IMR-90 (cell line): ENCODE measurements around the gene CTNNBIP1. TPM values are rescaled to one million over a fixed set of nuclear protein-coding genes. Genes with fewer than 3 reads are reported as not detected.

Experiments used
- ATAC-seq: fragments of 200-7000 bp; cut with Tn5 transposase; 2 replicates; pipeline ENCODE4 v1.9.1; 2020; ENCODE audit warnings: low read depth, mild to moderate bottlenecking, moderate library complexity
- BruUV-seq: library from RNA; stranded (reverse); fragments of 400-500 nt; replicated peaks from 2 replicates; lab custom pipeline; 2021; lab: Mats Ljungman, UMichigan
- CTCF ChIA-PET: fragments of 300-600 bp; formaldehyde crosslinking; extraction: SDS; loops from one replicate; lab custom pipeline; 2021; ENCODE audit warnings: antibody characterized with exemption; lab: Yijun Ruan, JAX
- POLR2A ChIA-PET: fragments of 300-600 bp; sonication (Branson Sonifier 250); formaldehyde crosslinking; loops from one replicate; lab custom pipeline; 2022; ENCODE audit warnings: antibody characterized with exemption; ENCODE audit not compliant: unreplicated experiment; lab: Charles Lee
- DNase-seq: peaks from one replicate; pipeline ENCODE4 v3.0.0; 2013
- H2AFZ ChIP-seq: replicated peaks from 2 replicates; pipeline ENCODE3; 2013; ENCODE audit warnings: low read length, mild to moderate bottlenecking; ENCODE audit not compliant: poor library complexity
- H2AK5ac ChIP-seq: 2 replicates; pipeline ENCODE4 v1.6.1; 2013; ENCODE audit warnings: low read depth, low read length, inconsistent platforms
- H2AK9ac ChIP-seq: replicated peaks from 2 replicates; pipeline ENCODE3; 2013; ENCODE audit warnings: mild to moderate bottlenecking, low read depth, low read length, moderate library complexity; ENCODE audit not compliant: poor library complexity
- H2BK120ac ChIP-seq: 2 replicates; pipeline ENCODE4 v1.6.1; 2013; ENCODE audit warnings: low read depth, low read length, inconsistent platforms
- H2BK15ac ChIP-seq: 3 replicates; pipeline ENCODE4 v1.6.1; 2013; ENCODE audit warnings: low read depth, low read length, inconsistent platforms
- H2BK20ac ChIP-seq: 2 replicates; pipeline ENCODE4 v1.6.1; 2013; ENCODE audit warnings: low read depth, mild to moderate bottlenecking, inconsistent platforms, low read length, moderate library complexity
- H2BK5ac ChIP-seq: 2 replicates; pipeline ENCODE4 v1.6.1; 2013; ENCODE audit warnings: mild to moderate bottlenecking, low read depth, low read length, inconsistent platforms; ENCODE audit not compliant: poor library complexity, severe bottlenecking
- H3K14ac ChIP-seq: replicated peaks from 2 replicates; pipeline ENCODE4 v1.6.1; 2013; ENCODE audit warnings: low read depth, low read length, inconsistent platforms
- H3K18ac ChIP-seq: 2 replicates; pipeline ENCODE4 v1.6.1; 2013; ENCODE audit warnings: low read depth, low read length, control low read depth
- H3K23ac ChIP-seq: 2 replicates; pipeline ENCODE4 v1.6.1; 2013; ENCODE audit warnings: low read depth, low read length, inconsistent platforms
- H3K27ac ChIP-seq: 2 replicates; pipeline ENCODE4 v1.5.1; 2013; ENCODE audit warnings: mild to moderate bottlenecking, control low read depth, low read length; ENCODE audit not compliant: insufficient read depth
- H3K27me3 ChIP-seq: 2 replicates; pipeline ENCODE4 v1.6.1; 2013; ENCODE audit warnings: low read length; ENCODE audit not compliant: control insufficient read depth, insufficient read depth
- H3K36me3 ChIP-seq: 2 replicates; pipeline ENCODE4 v1.6.1; 2013; ENCODE audit warnings: low read length, mixed read lengths; ENCODE audit not compliant: control insufficient read depth, insufficient read depth
- H3K4ac ChIP-seq: 2 replicates; pipeline ENCODE4 v1.6.1; 2013; ENCODE audit warnings: low read depth, low read length, inconsistent platforms
- H3K4me1 ChIP-seq: 2 replicates; pipeline ENCODE4 v1.6.1; 2013; ENCODE audit warnings: low read length, mixed read lengths; ENCODE audit not compliant: control insufficient read depth, insufficient read depth
- H3K4me2 ChIP-seq: 2 replicates; pipeline ENCODE4 v1.6.1; 2013; ENCODE audit warnings: low read depth, mild to moderate bottlenecking, control low read depth, low read length, moderate library complexity
- H3K4me3 ChIP-seq: 2 replicates; pipeline ENCODE4 v1.5.1; 2013; ENCODE audit warnings: low read depth, mild to moderate bottlenecking, control low read depth, low read length, moderate library complexity; ENCODE audit not compliant: insufficient read depth
- H3K56ac ChIP-seq: 2 replicates; pipeline ENCODE4 v1.6.1; 2013; ENCODE audit warnings: low read length, inconsistent platforms; ENCODE audit not compliant: insufficient read depth; ENCODE audit errors: extremely low read depth
- H3K79me1 ChIP-seq, 2 experiments: 2 replicates each; pipeline ENCODE4 v1.6.1; 2013; ENCODE audit warnings: low read length in 2 of 2, inconsistent platforms in 1 of 2, low read depth in 1 of 2
- H3K9ac ChIP-seq: 2 replicates; pipeline ENCODE4 v1.6.1; 2013; ENCODE audit warnings: low read depth, low read length, control low read depth
- H3K9me1 ChIP-seq: 2 replicates; pipeline ENCODE4 v1.6.1; 2013; ENCODE audit warnings: low read length, inconsistent platforms; ENCODE audit not compliant: insufficient read depth
- H3K9me3 ChIP-seq: 2 replicates; pipeline ENCODE4 v1.6.1; 2013; ENCODE audit warnings: low read length; ENCODE audit not compliant: control insufficient read depth, insufficient read depth
- H4K20me1 ChIP-seq: 2 replicates; pipeline ENCODE4 v1.6.1; 2013; ENCODE audit warnings: low read length, inconsistent platforms; ENCODE audit not compliant: insufficient read depth
- H4K5ac ChIP-seq: 2 replicates; pipeline ENCODE4 v1.6.1; 2013; ENCODE audit warnings: mild to moderate bottlenecking, low read depth, low read length, control low read depth
- H4K8ac ChIP-seq, 2 experiments: 2 replicates each; pipeline ENCODE4 v1.6.1; 2013; ENCODE audit warnings: low read depth in 2 of 2, low read length in 2 of 2, control low read depth in 1 of 2, inconsistent platforms in 1 of 2
- H4K91ac ChIP-seq: 2 replicates; pipeline ENCODE4 v1.6.1; 2013; ENCODE audit warnings: low read depth, low read length, inconsistent platforms; ENCODE audit not compliant: insufficient read depth
- RAD21 ChIP-seq: IDR thresholded peaks from 2 replicates; pipeline ENCODE4 v1.6.1; 2012; ENCODE audit warnings: low read length, improper control_type of control experiment
- USF2 ChIP-seq: fragments of 150-350 bp; IDR thresholded peaks from 2 replicates; pipeline ENCODE4 v1.6.1; 2017; ENCODE audit warnings: mild to moderate bottlenecking, antibody characterized with exemption, low read length, low read depth
- WGBS, 2 experiments: methylation state at CpG; one replicate each; pipeline versions ENCODE4 v1.1.5 to v1.1.7; 2013; ENCODE audit warnings: missing lambda C conversion rate in 2 of 2; ENCODE audit not compliant: insufficient read length in 1 of 2; ENCODE audit errors: extremely low coverage in 2 of 2; 5-methylcytosine and 5-hydroxymethylcytosine counted together
- dilution Hi-C: fragments of 300-500 bp; cut with HindIII; formaldehyde crosslinking; loops from one replicate; pipeline ENCODE4 v1.14.3; 2018; ENCODE audit warnings: low sequenced_read_pairs; ENCODE audit not compliant: unreplicated experiment
- in situ Hi-C: fragments of 300-500 bp; cut with MboI; formaldehyde crosslinking; loops from 3 replicates; pipeline ENCODE4 v1.14.3; 2019; ENCODE audit warnings: low sequenced_read_pairs, inconsistent platforms, mixed read lengths
- intact Hi-C: fragments of 100-400 bp; cut with micrococcal nuclease; formaldehyde crosslinking; loops from 2 replicates; pipeline ENCODE4 v1.10.0; 2022
- polyA plus RNA-seq, 3 experiments: library from polyadenylated mRNA; depleted of rRNA; stranded (reverse); fragments of >200 nt; gene quantifications; 2 replicates each; pipeline ENCODE4 v1.2.3, GENCODE V29; 2012; ENCODE audit warnings: low replicate concordance in 1 of 3
- total RNA-seq: library from RNA; depleted of rRNA; stranded (reverse); fragments of >200 nt; gene quantifications from 2 replicates; pipeline ENCODE4 v1.2.3, GENCODE V29; 2012

CTNNBIP1 gene
- total and polyA plus RNA-seq, 2 of the 4 experiments (the other 2 are of a cell fraction) = 24.7 to 28.5 TPM

DNA sequence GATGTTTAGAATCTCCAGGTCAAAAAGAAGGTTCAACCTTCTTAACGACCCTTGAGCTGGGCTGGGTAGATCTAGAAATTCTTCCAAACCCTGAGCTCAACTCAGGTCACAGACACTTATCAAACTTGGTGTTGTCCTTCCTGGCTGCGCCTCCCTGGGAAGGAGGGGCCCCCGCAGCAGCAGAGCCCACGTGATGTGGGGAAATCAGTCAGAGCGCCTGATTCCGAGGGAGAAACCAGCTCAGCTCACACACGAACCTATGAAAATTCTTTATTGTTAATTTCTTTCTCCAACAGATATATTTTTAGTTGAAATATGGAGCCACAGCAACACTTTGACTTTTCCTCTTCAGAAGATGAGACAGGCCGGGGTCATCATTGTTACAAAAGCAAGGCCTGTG, 62.0 kb downstream of the CTNNBIP1 start:
- no peak for DNase-seq
- Histone ChIP-seq H3K9me3 (no peaks in the 10 kb centered on the region), H2BK5ac (no peak overlapping the region), H4K20me1 (no peaks in the 10 kb centered on the region), H4K5ac (no peak overlapping the region), H3K27me3 (no peaks in the 10 kb centered on the region), H3K9ac (no peak overlapping the region), H2AK9ac (no peak overlapping the region), H3K4me3 (no peak overlapping the region), H2AFZ (no peak overlapping the region), H3K56ac (no peak overlapping the region), H3K9me1 (no peaks in the 10 kb centered on the region), H4K91ac (no peak overlapping the region), H3K79me1 (no peaks in the 10 kb centered on the region; a peak in 1 of 4 replicates), H3K4ac (no peak overlapping the region), H3K27ac (no peak overlapping the region), H4K8ac (no peak overlapping the region), H2AK5ac (no peak overlapping the region), H2BK15ac (no peak overlapping the region), H3K4me1 (no peaks in the 10 kb centered on the region; the same call in 1 of the 2 replicates), H3K4me2 (no peak overlapping the region), H2BK20ac (no peak overlapping the region), H3K14ac (no peak overlapping the region), H3K18ac (no peak overlapping the region), H3K36me3 (no peaks in the 10 kb centered on the region), H3K23ac (no peak overlapping the region), H2BK120ac (no peak overlapping the region)
- ChIA-PET CTCF (no interaction called here), POLR2A (interaction anchor here (0.6 kb wide), 1 partner anchor 77 kb away, joined by 4 read pairs; no protein-coding TSS in a partner anchor)
- WGBS, 2 experiments = no CpG with 5 or more reads among the region's 8 CpGs
- no TSS peak for BruUV-seq
- in situ Hi-C loops = no loop called here
- TF ChIP-seq RAD21 = no peak
- TF ChIP-seq USF2 = peak; percentile 20; the same call in 1 of the 2 replicates
- ATAC-seq = no peak
- intact Hi-C loops = no loop called here
- dilution Hi-C loops = no loop called here
